ENCODE measurements around the gene DGLUCY. TPM values are rescaled to one million over a fixed set of nuclear protein-coding genes. Genes with fewer than 3 reads are reported as not detected.
A peak's percentile ranks its signal among the peaks of the same experiment; 100 is the strongest.

The DGLUCY gene
- total RNA-seq, 2 experiments from 2014 or later: 109 to 110 TPM

GRCh38 chr14:91252871-91253794 is 139.3 kb downstream of the DGLUCY start:
- Mint-ChIP-seq H3K4me1 (peaks cover 84% of the 10 kb centered on the region), H3K27ac (peak overlapping the region; percentile 96), H3K9me3 (no peaks in the 10 kb centered on the region), H3K36me3 (ENCODE audit: low read depth) (peaks cover 38% of the 10 kb centered on the region), H3K4me3 (peak overlapping the region; percentile 43), H3K27me3 (no peaks in the 10 kb centered on the region)
- ChIA-PET CTCF (interaction anchor here (1.0 to 1.6 kb wide), 4 partner anchors 9 to 80 kb away, joined by 3 to 7 read pairs (median 3); no protein-coding TSS in a partner anchor), POLR2A (no interaction called here)
- peak; percentile 46 for DNase-seq

GRCh38 chr14:91253795-91254323 is 140.0 kb downstream of the DGLUCY start:
- H3K4me1 Mint-ChIP-seq: peaks cover 84% of the 10 kb centered on the region
- CTCF ChIA-PET: interaction anchor here (1.0 to 1.2 kb wide), 2 partner anchors 10 to 80 kb away, joined by 3 read pairs; no protein-coding TSS in a partner anchor
- no peak for DNase-seq

GRCh38 chr14:91254461-91254860 is 140.6 kb downstream of the DGLUCY start:
- DNase-seq: peak; percentile 67
- peaks cover 81% of the 10 kb centered on the region for H3K4me1 Mint-ChIP-seq
- H3K27me3 Mint-ChIP-seq: no peaks in the 10 kb centered on the region
- ChIA-PET POLR2A (no interaction called here), CTCF (interaction anchor here (1.0 to 1.2 kb wide), 2 partner anchors 11 to 81 kb away, joined by 3 read pairs; no protein-coding TSS in a partner anchor)
- peak overlapping the region; percentile 88 for H3K27ac Mint-ChIP-seq
- peaks cover 31% of the 10 kb centered on the region for H3K36me3 Mint-ChIP-seq (ENCODE audit: low read depth)
- peak overlapping the region; percentile 66 for H3K4me3 Mint-ChIP-seq
- H3K9me3 Mint-ChIP-seq: no peaks in the 10 kb centered on the region

More at GRCh38 chr14:91253795-91254323, 140.0 kb downstream of the DGLUCY start:
- POLR2A ChIA-PET: no interaction called here
- peaks cover 32% of the 10 kb centered on the region for H3K36me3 Mint-ChIP-seq (ENCODE audit: low read depth)
- peak overlapping the region; percentile 66 for H3K4me3 Mint-ChIP-seq
- H3K9me3 Mint-ChIP-seq: no peaks in the 10 kb centered on the region
- peak overlapping the region; percentile 88 for H3K27ac Mint-ChIP-seq
- no peaks in the 10 kb centered on the region for H3K27me3 Mint-ChIP-seq

- H3K4me1 Mint-ChIP-seq: peaks cover 80% of the 10 kb centered on the region
- POLR2A ChIA-PET: no interaction called here
- peak overlapping the region; percentile 66 for H3K4me3 Mint-ChIP-seq
- H3K36me3 Mint-ChIP-seq (ENCODE audit: low read depth): peaks cover 28% of the 10 kb centered on the region
- H3K27me3 Mint-ChIP-seq: no peaks in the 10 kb centered on the region
- no peaks in the 10 kb centered on the region for H3K9me3 Mint-ChIP-seq
- CTCF ChIA-PET: interaction anchor here (1.2 to 1.8 kb wide), 3 partner anchors 11 to 12 kb away, joined by 3 to 6 read pairs (median 4); partner anchors contain the start of gene GPR68
- peak overlapping the region; percentile 88 for H3K27ac Mint-ChIP-seq
- DNase-seq: no peak
These were observed 141.3 kb downstream of the DGLUCY start for GRCh38 chr14:91255026-91255695.

- POLR2A ChIA-PET: no interaction called here
- H3K4me3 Mint-ChIP-seq: no peak overlapping the region
These were observed 142.8 kb downstream of the DGLUCY start for GRCh38 chr14:91256661-91257060.

GRCh38 chr14:91257328-91258010 is 143.6 kb downstream of the DGLUCY start:
- no peak for DNase-seq
- Mint-ChIP-seq H3K4me1 (peaks cover 79% of the 10 kb centered on the region), H3K27ac (peak overlapping the region; percentile 52)

More at GRCh38 chr14:91256661-91257060, 142.8 kb downstream of the DGLUCY start:
- Mint-ChIP-seq H3K36me3 (ENCODE audit: low read depth) (peaks cover 18% of the 10 kb centered on the region), H3K27ac (no peak overlapping the region), H3K27me3 (no peaks in the 10 kb centered on the region), H3K9me3 (no peaks in the 10 kb centered on the region), H3K4me1 (peaks cover 79% of the 10 kb centered on the region)
- CTCF ChIA-PET: interaction anchor here (1.0 to 1.8 kb wide), 2 partner anchors 11 to 63 kb away, joined by 4 to 6 read pairs; no protein-coding TSS in a partner anchor
- DNase-seq: no peak

GRCh38 chr14:91258011-91258618 is 144.2 kb downstream of the DGLUCY start:
- CTCF ChIA-PET: interaction anchor here (0.7 to 5.3 kb wide), 5 partner anchors 12 to 85 kb away, joined by 3 to 29 read pairs (median 6); no protein-coding TSS in a partner anchor
- POLR2A ChIA-PET: interaction anchor here (1.1 kb wide), 1 partner anchor 15 kb away, joined by 3 read pairs; no protein-coding TSS in a partner anchor
- Mint-ChIP-seq H3K27me3 (no peaks in the 10 kb centered on the region), H3K36me3 (ENCODE audit: low read depth) (peaks cover 9% of the 10 kb centered on the region), H3K4me3 (no peak overlapping the region), H3K27ac (peak overlapping the region; percentile 17), H3K9me3 (no peaks in the 10 kb centered on the region), H3K4me1 (peaks cover 81% of the 10 kb centered on the region)
- DNase-seq: no peak

More at GRCh38 chr14:91257328-91258010, 143.6 kb downstream of the DGLUCY start:
- ChIA-PET CTCF (interaction anchor here (0.7 to 5.3 kb wide), 8 partner anchors 10 to 84 kb away, joined by 3 to 29 read pairs (median 6); no protein-coding TSS in a partner anchor), POLR2A (interaction anchor here (1.1 kb wide), 1 partner anchor 14 kb away, joined by 3 read pairs; no protein-coding TSS in a partner anchor)
- Mint-ChIP-seq H3K27me3 (no peaks in the 10 kb centered on the region), H3K36me3 (ENCODE audit: low read depth) (peaks cover 12% of the 10 kb centered on the region), H3K9me3 (no peaks in the 10 kb centered on the region), H3K4me3 (no peak overlapping the region)

GRCh38 chr14:91258876-91259275 is 145.0 kb downstream of the DGLUCY start:
- ChIA-PET CTCF (interaction anchor here (2.9 to 5.3 kb wide), 2 partner anchors 11 to 82 kb away, joined by 9 to 29 read pairs; no protein-coding TSS in a partner anchor), POLR2A (no interaction called here)
- peak overlapping the region; percentile 72 for H3K27ac Mint-ChIP-seq
- no peaks in the 10 kb centered on the region for H3K9me3 Mint-ChIP-seq
- no peak for DNase-seq
- no peak overlapping the region for H3K4me3 Mint-ChIP-seq
- peaks cover 87% of the 10 kb centered on the region for H3K4me1 Mint-ChIP-seq
- no peaks in the 10 kb centered on the region for H3K27me3 Mint-ChIP-seq
- peaks cover 9% of the 10 kb centered on the region for H3K36me3 Mint-ChIP-seq (ENCODE audit: low read depth)

GRCh38 chr14:91261115-91261514 is 147.2 kb downstream of the DGLUCY start:
- peaks cover 84% of the 10 kb centered on the region for H3K4me1 Mint-ChIP-seq
- peaks cover 16% of the 10 kb centered on the region for H3K36me3 Mint-ChIP-seq (ENCODE audit: low read depth)
- H3K9me3 Mint-ChIP-seq: no peaks in the 10 kb centered on the region
- H3K4me3 Mint-ChIP-seq: no peak overlapping the region
- ChIA-PET POLR2A (interaction anchor here (2.4 kb wide), 1 partner anchor 18 kb away, joined by 5 read pairs; no protein-coding TSS in a partner anchor), CTCF (interaction anchor here (0.6 to 5.3 kb wide), 11 partner anchors 9 to 1614 kb away, joined by 3 to 29 read pairs (median 4); partner anchors contain the start of gene GPR68)
- peak overlapping the region; percentile 63 for H3K27ac Mint-ChIP-seq
- peak; percentile 66 for DNase-seq
- no peaks in the 10 kb centered on the region for H3K27me3 Mint-ChIP-seq

GRCh38 chr14:91261986-91262549 is 148.2 kb downstream of the DGLUCY start:
- Mint-ChIP-seq H3K4me1 (peaks cover 76% of the 10 kb centered on the region), H3K27ac (peak overlapping the region; percentile 19), H3K9me3 (no peaks in the 10 kb centered on the region), H3K36me3 (ENCODE audit: low read depth) (peaks cover 19% of the 10 kb centered on the region), H3K27me3 (no peaks in the 10 kb centered on the region), H3K4me3 (no peak overlapping the region)
- CTCF ChIA-PET: interaction anchor here (2.3 to 5.3 kb wide), 4 partner anchors 10 to 85 kb away, joined by 6 to 29 read pairs (median 7); partner anchors contain the start of gene GPR68
- POLR2A ChIA-PET: interaction anchor here (2.4 kb wide), 1 partner anchor 19 kb away, joined by 5 read pairs; no protein-coding TSS in a partner anchor
- no peak for DNase-seq

GRCh38 chr14:91263329-91263728 is 149.5 kb downstream of the DGLUCY start:
- Mint-ChIP-seq H3K36me3 (ENCODE audit: low read depth) (peaks cover 30% of the 10 kb centered on the region), H3K27me3 (no peaks in the 10 kb centered on the region), H3K9me3 (no peaks in the 10 kb centered on the region), H3K4me1 (peaks cover 69% of the 10 kb centered on the region), H3K27ac (peak overlapping the region; percentile 81), H3K4me3 (peak overlapping the region; percentile 63)
- ChIA-PET POLR2A (no interaction called here), CTCF (interaction anchor here (0.6 to 2.3 kb wide), 3 partner anchors 14 to 87 kb away, joined by 3 to 6 read pairs (median 3); no protein-coding TSS in a partner anchor)
- DNase-seq: no peak
